Colonic mucosa (tissue), 4 donors: ENCODE measurements around the gene CDC25B. TPM values are rescaled to one million over a fixed set of nuclear protein-coding genes. Genes with fewer than 3 reads are reported as not detected.
"Not testable (repeated sequence)": the region's sequence is repeated elsewhere in the genome, so short reads cannot be mapped to it uniquely, and the experiment has no call there.

ENCODE experiments used
- DNase-seq: peaks from one replicate; pipeline ENCODE4 v3.0.0-alpha.2; 2020
- H3K27ac ChIP-seq: fragments of 200-600 bp; one replicate; pipeline ENCODE4 v1.8.0; 2021
- H3K27me3 ChIP-seq: fragments of 200-600 bp; one replicate; pipeline ENCODE4 v1.8.0; 2021
- H3K36me3 ChIP-seq: fragments of 200-600 bp; one replicate; pipeline ENCODE4 v1.8.0; 2021
- H3K4me1 ChIP-seq: fragments of 200-600 bp; one replicate; pipeline ENCODE4 v1.8.0; 2021; ENCODE audit warnings: mild to moderate bottlenecking
- H3K4me3 ChIP-seq: fragments of 200-600 bp; one replicate; pipeline ENCODE4 v1.8.0; 2021
- H3K9ac ChIP-seq, 2 donors: one replicate each; pipeline ENCODE4 v1.7.0; 2013; ENCODE audit warnings: control low read depth in 2 of 2, low read depth in 2 of 2, low read length in 2 of 2
- H3K9me3 ChIP-seq: fragments of 200-600 bp; one replicate; pipeline ENCODE4 v1.8.0; 2021
- intact Hi-C: fragments of 100-400 bp; cut with DNase I; formaldehyde crosslinking; loops from one replicate; pipeline ENCODE4 v1.14.1; 2022
- total RNA-seq, 2 donors: library from RNA; stranded (reverse); fragmentation: NEBNext Ultra II Directional in 1 of 2; extraction: Animal tissue kit (Norgen Biotek cat#: 25700) in 1 of 2; gene quantifications; one replicate each; pipeline ENCODE4 v1.2.1, GENCODE V29; 2021
- TF ChIP-seq, protein P1 (sequence below): fragments of 200-600 bp; IDR thresholded peaks from one replicate; pipeline ENCODE4 v1.8.0; 2022; ENCODE audit warnings: antibody characterized with exemption, mild to moderate bottlenecking
- donor health status: healthy.
- donor health status: DM: no; HTN: no; CAD: no.
- donor health status: DM: no; HTN: no; CAD: no.

Gene CDC25B
- total RNA-seq, 2 donors from 2014 or later, result 41.9 to 65.5 TPM

- peaks cover 9% of the 10 kb centered on the region for H3K4me1 ChIP-seq
- H3K9ac ChIP-seq, result no peak overlapping the region
- DNase-seq, result no peak
- H3K9me3 ChIP-seq, result no peaks in the 10 kb centered on the region
- H3K36me3 ChIP-seq, result no peaks in the 10 kb centered on the region
- no peaks in the 10 kb centered on the region for H3K27me3 ChIP-seq
- intact Hi-C loops, result no loop called here
- H3K27ac ChIP-seq, result no peak overlapping the region
- TF ChIP-seq, protein P1, sequence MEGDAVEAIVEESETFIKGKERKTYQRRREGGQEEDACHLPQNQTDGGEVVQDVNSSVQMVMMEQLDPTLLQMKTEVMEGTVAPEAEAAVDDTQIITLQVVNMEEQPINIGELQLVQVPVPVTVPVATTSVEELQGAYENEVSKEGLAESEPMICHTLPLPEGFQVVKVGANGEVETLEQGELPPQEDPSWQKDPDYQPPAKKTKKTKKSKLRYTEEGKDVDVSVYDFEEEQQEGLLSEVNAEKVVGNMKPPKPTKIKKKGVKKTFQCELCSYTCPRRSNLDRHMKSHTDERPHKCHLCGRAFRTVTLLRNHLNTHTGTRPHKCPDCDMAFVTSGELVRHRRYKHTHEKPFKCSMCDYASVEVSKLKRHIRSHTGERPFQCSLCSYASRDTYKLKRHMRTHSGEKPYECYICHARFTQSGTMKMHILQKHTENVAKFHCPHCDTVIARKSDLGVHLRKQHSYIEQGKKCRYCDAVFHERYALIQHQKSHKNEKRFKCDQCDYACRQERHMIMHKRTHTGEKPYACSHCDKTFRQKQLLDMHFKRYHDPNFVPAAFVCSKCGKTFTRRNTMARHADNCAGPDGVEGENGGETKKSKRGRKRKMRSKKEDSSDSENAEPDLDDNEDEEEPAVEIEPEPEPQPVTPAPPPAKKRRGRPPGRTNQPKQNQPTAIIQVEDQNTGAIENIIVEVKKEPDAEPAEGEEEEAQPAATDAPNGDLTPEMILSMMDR, result no peak
- H3K4me3 ChIP-seq, result no peak overlapping the region
Observed at GRCh38 chr20:3843490-3843889, 47.4 kb downstream of the CDC25B start.

DNA sequence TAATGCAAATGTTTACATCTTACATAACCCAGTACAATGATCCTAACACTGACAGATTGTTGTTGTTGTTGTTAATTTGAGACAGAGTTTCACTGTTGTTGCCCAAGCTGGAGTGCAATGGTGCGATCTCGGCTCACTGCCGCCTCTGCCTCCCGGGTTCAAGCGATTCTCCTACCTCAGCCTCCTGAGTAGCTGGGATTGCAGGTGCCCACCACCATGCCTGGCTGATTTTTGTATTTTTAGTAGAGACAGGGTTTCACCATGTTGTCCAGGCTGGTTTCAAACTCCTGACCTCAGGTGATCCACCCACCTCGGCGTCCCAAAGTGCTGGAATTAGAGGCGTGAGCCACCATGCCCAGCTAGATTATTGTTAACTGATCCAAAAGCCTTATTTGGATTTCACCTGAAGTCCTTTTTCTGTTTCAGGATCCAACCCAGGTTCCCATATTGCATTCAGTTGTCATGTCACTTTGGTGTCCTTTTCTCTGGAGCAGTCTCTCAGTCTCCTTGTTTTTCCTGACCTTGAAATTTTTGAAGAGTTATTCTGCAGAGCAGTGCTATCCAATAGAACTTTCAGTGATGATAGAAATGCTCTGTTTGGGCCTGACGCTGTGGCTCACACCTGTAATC lies 48.0 kb downstream of the CDC25B start:
- intact Hi-C loops, H3K27me3 ChIP-seq, H3K36me3 ChIP-seq, H3K4me3 ChIP-seq, H3K9ac ChIP-seq, H3K9me3 ChIP-seq, H3K27ac ChIP-seq, DNase-seq, H3K4me1 ChIP-seq: not testable (repeated sequence)

DNA sequence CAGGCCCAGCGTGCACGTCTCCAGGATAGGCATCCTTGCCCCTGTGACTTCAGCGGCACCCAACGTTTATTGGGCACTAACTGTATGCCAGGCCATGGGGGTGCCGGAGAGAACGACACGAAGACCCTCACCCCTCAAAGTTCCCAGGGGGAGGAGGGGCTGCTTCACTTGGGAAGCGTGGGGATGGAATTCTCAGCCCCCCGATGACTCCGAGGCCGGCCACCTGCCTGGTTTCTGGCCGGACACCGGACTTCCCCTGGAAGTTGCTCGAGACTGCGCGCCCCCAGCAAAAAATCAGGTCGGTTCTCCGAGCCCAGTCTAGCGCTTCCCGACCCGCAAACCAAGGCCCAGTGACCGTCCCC lies 50.2 kb downstream of the CDC25B start:
- intact Hi-C loops, result no loop called here
- Histone ChIP-seq H3K9me3 (no peaks in the 10 kb centered on the region), H3K27ac (peak overlapping the region; percentile 96), H3K4me1 (peaks cover 9% of the 10 kb centered on the region), H3K36me3 (no peaks in the 10 kb centered on the region), H3K27me3 (no peaks in the 10 kb centered on the region), H3K9ac (peak overlapping the region; percentile 93 to 98), H3K4me3 (peak overlapping the region; percentile 96)
- no peak for DNase-seq
- TF ChIP-seq, protein P1, result no peak

GRCh38 chr20:3846740-3847428 lies 50.8 kb downstream of the CDC25B start, which contains the start of gene MAVS:
Gene MAVS, plus strand, starts transcription at chr20:3846834. Its CDS starts 7,791 bp downstream, at chr20:3854625.
- H3K27ac ChIP-seq, result peak within 1 kb of the TSS; percentile 96
- DNase-seq, result peak; percentile 92
- no peaks in the 10 kb centered on the region for H3K36me3 ChIP-seq
- H3K27me3 ChIP-seq, result no peaks in the 10 kb centered on the region
- TF ChIP-seq, protein P1, result no peak
- intact Hi-C loops, result no loop called here
- H3K4me1 ChIP-seq, result peaks cover 9% of the 10 kb centered on the region
- no peaks in the 10 kb centered on the region for H3K9me3 ChIP-seq
- H3K9ac ChIP-seq, result peak within 1 kb of the TSS; percentile 93 to 98
- peak within 1 kb of the TSS; percentile 96 for H3K4me3 ChIP-seq

- Histone ChIP-seq H3K27me3 (no peaks in the 10 kb centered on the region), H3K36me3 (no peaks in the 10 kb centered on the region), H3K9me3 (no peaks in the 10 kb centered on the region), H3K4me1 (peaks cover 8% of the 10 kb centered on the region), H3K27ac (peak overlapping the region; percentile 96), H3K9ac (peak overlapping the region; percentile 93 to 98), H3K4me3 (peak overlapping the region; percentile 96)
- no peak for DNase-seq
- intact Hi-C loops, result no loop called here
- TF ChIP-seq, protein P1, result no peak
Observed at GRCh38 chr20:3847429-3847940, 51.4 kb downstream of the CDC25B start.

DNA sequence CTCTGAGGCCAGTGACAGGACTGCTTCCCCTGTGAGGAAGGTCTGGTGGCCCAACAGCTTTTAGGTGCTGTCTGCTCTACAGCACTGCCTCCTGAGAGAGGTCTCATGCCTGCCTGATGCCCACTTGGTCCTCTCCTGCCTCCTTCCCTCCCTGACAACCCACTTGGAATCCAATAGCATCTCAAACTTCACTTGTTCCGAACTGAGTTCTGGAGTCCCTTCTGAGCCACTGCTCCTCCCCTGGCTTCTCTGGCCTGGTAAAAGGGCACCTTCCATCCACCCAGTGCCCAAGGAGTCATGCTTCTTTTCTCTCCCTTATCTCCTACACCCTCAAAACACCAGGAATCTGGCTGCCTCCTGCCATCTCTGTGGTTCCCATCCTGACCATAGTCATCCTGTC lies 52.5 kb downstream of the CDC25B start:
- no peaks in the 10 kb centered on the region for H3K27me3 ChIP-seq
- DNase-seq, result no peak
- H3K27ac ChIP-seq, result no peak overlapping the region
- H3K36me3 ChIP-seq, result no peaks in the 10 kb centered on the region
- peaks cover 3% of the 10 kb centered on the region for H3K4me1 ChIP-seq
- TF ChIP-seq, protein P1, result no peak
- H3K4me3 ChIP-seq, result no peak overlapping the region
- no peaks in the 10 kb centered on the region for H3K9me3 ChIP-seq
- H3K9ac ChIP-seq, result no peak overlapping the region
- intact Hi-C loops, result no loop called here
